Nephron (organoid): Measurements from ENCODE around the gene XIST.

Experiments used
- H3K27ac Mint-ChIP-seq, 3 experiments: 2 replicates each; pipeline ENCODE4 v1.8.0; 2020; ENCODE audit warnings: mixed read lengths in 3 of 3, mild to moderate bottlenecking in 2 of 3, moderate library complexity in 1 of 3
- H3K27me3 Mint-ChIP-seq: 2 replicates; pipeline ENCODE4 v1.8.0; 2021; ENCODE audit warnings: low read depth, mild to moderate bottlenecking, moderate library complexity, mixed read lengths
- H3K36me3 Mint-ChIP-seq: 2 replicates; pipeline ENCODE4 v1.8.0; 2020; ENCODE audit warnings: low read depth, mixed read lengths
- H3K4me1 Mint-ChIP-seq: 2 replicates; pipeline ENCODE4 v1.8.0; 2020; ENCODE audit warnings: mixed read lengths
- H3K4me3 Mint-ChIP-seq, 3 experiments: 2 replicates each; pipeline ENCODE4 v1.8.0; 2020; ENCODE audit warnings: mild to moderate bottlenecking in 3 of 3, mixed read lengths in 3 of 3, moderate library complexity in 2 of 3
- H3K9me3 Mint-ChIP-seq: 2 replicates; pipeline ENCODE4 v1.8.0; 2020; ENCODE audit warnings: mixed read lengths
- CTCF ChIP-seq, 3 experiments: fragments of 200-600 bp; sonication (generic); IDR thresholded peaks; one replicate each; pipeline ENCODE4 v1.5.0; 2021; ENCODE audit warnings: antibody characterized with exemption in 3 of 3; ENCODE audit not compliant: unreplicated experiment in 3 of 3

XIST gene

GRCh38 chrX:73836956-73837477 lies 15.5 kb downstream of the XIST start:
- no peak overlapping the region for H3K27ac Mint-ChIP-seq
- H3K36me3 Mint-ChIP-seq: no peaks in the 10 kb centered on the region
- H3K4me3 Mint-ChIP-seq: no peak overlapping the region
- no peaks in the 10 kb centered on the region for H3K4me1 Mint-ChIP-seq
- no peak for TF ChIP-seq CTCF (IDR thresholded peaks at IDR 0.05; ENCODE audit: unreplicated experiment in 3 of 3)
- H3K27me3 Mint-ChIP-seq: no peaks in the 10 kb centered on the region
- H3K9me3 Mint-ChIP-seq: no peaks in the 10 kb centered on the region

GRCh38 chrX:73834219-73834618 lies 18.3 kb downstream of the XIST start:
- no peaks in the 10 kb centered on the region for H3K27me3 Mint-ChIP-seq
- H3K9me3 Mint-ChIP-seq: no peaks in the 10 kb centered on the region
- H3K27ac Mint-ChIP-seq: no peak overlapping the region
- H3K4me1 Mint-ChIP-seq: no peaks in the 10 kb centered on the region
- no peak for TF ChIP-seq CTCF (IDR thresholded peaks at IDR 0.05; ENCODE audit: unreplicated experiment in 3 of 3)
- H3K36me3 Mint-ChIP-seq: no peaks in the 10 kb centered on the region
- H3K4me3 Mint-ChIP-seq: no peak overlapping the region

- H3K4me3 Mint-ChIP-seq: no peak overlapping the region
- no peaks in the 10 kb centered on the region for H3K36me3 Mint-ChIP-seq
- no peaks in the 10 kb centered on the region for H3K27me3 Mint-ChIP-seq
- no peak overlapping the region for H3K27ac Mint-ChIP-seq
- no peaks in the 10 kb centered on the region for H3K9me3 Mint-ChIP-seq
- no peaks in the 10 kb centered on the region for H3K4me1 Mint-ChIP-seq
- TF ChIP-seq CTCF (IDR thresholded peaks at IDR 0.05; ENCODE audit: unreplicated experiment in 3 of 3): no peak
Observed at GRCh38 chrX:73832319-73832718, 20.2 kb downstream of the XIST start.

- H3K36me3 Mint-ChIP-seq: no peaks in the 10 kb centered on the region
- no peak overlapping the region for H3K27ac Mint-ChIP-seq
- no peaks in the 10 kb centered on the region for H3K4me1 Mint-ChIP-seq
- TF ChIP-seq CTCF (IDR thresholded peaks at IDR 0.05; ENCODE audit: unreplicated experiment in 3 of 3): no peak
- H3K9me3 Mint-ChIP-seq: no peaks in the 10 kb centered on the region
- H3K4me3 Mint-ChIP-seq: no peak overlapping the region
- no peaks in the 10 kb centered on the region for H3K27me3 Mint-ChIP-seq
Observed at GRCh38 chrX:73831500-73831899, 21.0 kb downstream of the XIST start.

- no peak overlapping the region for H3K27ac Mint-ChIP-seq
- no peaks in the 10 kb centered on the region for H3K36me3 Mint-ChIP-seq
- H3K4me1 Mint-ChIP-seq: no peaks in the 10 kb centered on the region
- no peak for TF ChIP-seq CTCF (IDR thresholded peaks at IDR 0.05; ENCODE audit: unreplicated experiment in 3 of 3)
- H3K27me3 Mint-ChIP-seq: no peaks in the 10 kb centered on the region
- no peaks in the 10 kb centered on the region for H3K9me3 Mint-ChIP-seq
- H3K4me3 Mint-ChIP-seq: no peak overlapping the region
Observed at GRCh38 chrX:73830489-73831414, 21.8 kb downstream of the XIST start.
